IPS-18c (cell line): ENCODE data around the gene HAUS6.

Experiments used
- H3K4me3 ChIP-seq: 2 replicates; pipeline ENCODE4 v1.7.0; 2013; ENCODE audit warnings: low read depth, mild to moderate bottlenecking, low read length, moderate library complexity; ENCODE audit not compliant: insufficient read depth
- H3K9me3 ChIP-seq: one replicate; pipeline ENCODE4 v1.6.1; 2013; ENCODE audit warnings: mild to moderate bottlenecking, low read length, moderate library complexity; ENCODE audit not compliant: control insufficient read depth, insufficient read depth

HAUS6 gene

GRCh38 chr9:19020886-19021455 lies 81.7 kb downstream of the HAUS6 start:
- Histone ChIP-seq H3K9me3 (no peaks in the 10 kb centered on the region), H3K4me3 (no peak overlapping the region)

GRCh38 chr9:19018201-19018600 lies 84.5 kb downstream of the HAUS6 start:
- Histone ChIP-seq H3K9me3 (no peaks in the 10 kb centered on the region), H3K4me3 (no peak overlapping the region)

- Histone ChIP-seq H3K4me3 (no peak overlapping the region), H3K9me3 (no peaks in the 10 kb centered on the region)
These were observed 93.2 kb downstream of the HAUS6 start for GRCh38 chr9:19009391-19009965.
